SJSA1 (cell line): ENCODE results near the gene REPS2. TPM values are rescaled to one million over a fixed set of nuclear protein-coding genes. Genes with fewer than 3 reads are reported as not detected.
"Not testable (repeated sequence)": the region's sequence is repeated elsewhere in the genome, so short reads cannot be mapped to it uniquely, and the experiment has no call there.

Experiments
- DNase-seq, 2 experiments: peaks; one replicate each; pipeline ENCODE4 v3.0.0-alpha.2; 2015 to 2020; ENCODE audit warnings: low spot score in 2 of 2, low read depth in 1 of 2
- H3K27ac ChIP-seq: fragments of 250-450 bp; sonication (Bioruptor Pico); 2 replicates; pipeline ENCODE4 v1.5.1; 2020; ENCODE audit warnings: mild to moderate bottlenecking, moderate library complexity
- H3K27me3 ChIP-seq: fragments of 250-450 bp; sonication (Bioruptor Pico); replicated peaks from 2 replicates; pipeline ENCODE4 v1.5.1; 2020; ENCODE audit warnings: mild to moderate bottlenecking, moderate library complexity
- H3K36me3 ChIP-seq: fragments of 250-450 bp; sonication (Bioruptor Pico); 2 replicates; pipeline ENCODE4 v1.5.1; 2020; ENCODE audit warnings: mild to moderate bottlenecking
- H3K4me1 ChIP-seq: fragments of 250-450 bp; sonication (Bioruptor Pico); replicated peaks from 2 replicates; pipeline ENCODE4 v1.6.1; 2021; ENCODE audit warnings: mild to moderate bottlenecking
- H3K4me3 ChIP-seq: fragments of 250-450 bp; sonication (Bioruptor Pico); 2 replicates; pipeline ENCODE4 v1.5.1; 2020; ENCODE audit warnings: mild to moderate bottlenecking
- H3K9me3 ChIP-seq: fragments of 250-450 bp; sonication (Bioruptor Pico); replicated peaks from 2 replicates; pipeline ENCODE4 v1.5.1; 2020; ENCODE audit warnings: mild to moderate bottlenecking
- total RNA-seq: library from RNA; depleted of rRNA; stranded (reverse); fragments of >200 nt; shearing (Covaris generic); gene quantifications from 2 replicates; pipeline ENCODE4 v1.2.3, GENCODE V29; 2014

REPS2 gene
- total RNA-seq, 1 experiment from 2014 or later: 1.8 TPM

GRCh38 chrX:16931855-16932575 is 14.4 kb upstream of the REPS2 start:
- Histone ChIP-seq H3K27me3 (no peaks in the 10 kb centered on the region), H3K27ac (no peak overlapping the region), H3K4me1 (no peaks in the 10 kb centered on the region), H3K9me3 (no peaks in the 10 kb centered on the region), H3K4me3 (no peak overlapping the region), H3K36me3 (no peaks in the 10 kb centered on the region)
- no peak for DNase-seq

GRCh38 chrX:16934185-16934584 is 12.3 kb upstream of the REPS2 start:
- Histone ChIP-seq H3K36me3 (no peaks in the 10 kb centered on the region), H3K27ac (no peak overlapping the region)

GRCh38 chrX:16946971-16947562 is 609 bp downstream of the REPS2 start:
- H3K4me3 ChIP-seq: peak overlapping the region; percentile 46
- no peak overlapping the region for H3K27ac ChIP-seq
- no peaks in the 10 kb centered on the region for H3K27me3 ChIP-seq
- no peak for DNase-seq
- H3K9me3 ChIP-seq: no peaks in the 10 kb centered on the region
- no peaks in the 10 kb centered on the region for H3K36me3 ChIP-seq
- peaks cover 5% of the 10 kb centered on the region for H3K4me1 ChIP-seq

More at GRCh38 chrX:16934185-16934584, 12.3 kb upstream of the REPS2 start:
- DNase-seq: no peak
- Histone ChIP-seq H3K9me3 (no peaks in the 10 kb centered on the region), H3K4me3 (no peak overlapping the region), H3K4me1 (no peaks in the 10 kb centered on the region), H3K27me3 (no peaks in the 10 kb centered on the region)

- no peak for DNase-seq
- H3K36me3 ChIP-seq: no peaks in the 10 kb centered on the region
- no peak overlapping the region for H3K4me3 ChIP-seq
- H3K27me3 ChIP-seq: no peaks in the 10 kb centered on the region
- H3K27ac ChIP-seq: no peak overlapping the region
- H3K9me3 ChIP-seq: no peaks in the 10 kb centered on the region
- H3K4me1 ChIP-seq: peaks cover 9% of the 10 kb centered on the region
These were observed 4.0 kb downstream of the REPS2 start for GRCh38 chrX:16950423-16950822.

- no peak overlapping the region for H3K4me3 ChIP-seq
- H3K4me1 ChIP-seq: peaks cover 4% of the 10 kb centered on the region; the same call in 1 of the 2 replicates
- no peaks in the 10 kb centered on the region for H3K9me3 ChIP-seq
- DNase-seq: peak in 1 of 2 experiments; percentile 36
- no peaks in the 10 kb centered on the region for H3K27me3 ChIP-seq
- H3K27ac ChIP-seq: no peak overlapping the region
- H3K36me3 ChIP-seq: no peaks in the 10 kb centered on the region
These were observed 7.3 kb downstream of the REPS2 start for GRCh38 chrX:16953606-16954211.

- Histone ChIP-seq H3K9me3 (no peaks in the 10 kb centered on the region), H3K27me3 (no peaks in the 10 kb centered on the region), H3K27ac (no peak overlapping the region), H3K4me3 (no peak overlapping the region), H3K4me1 (peaks cover 4% of the 10 kb centered on the region; the same call in 1 of the 2 replicates), H3K36me3 (no peaks in the 10 kb centered on the region)
- no peak for DNase-seq
These were observed 11.3 kb downstream of the REPS2 start for GRCh38 chrX:16957751-16958150.

- H3K4me1 ChIP-seq: no peaks in the 10 kb centered on the region; the same call in 1 of the 2 replicates
- H3K4me3 ChIP-seq: no peak overlapping the region
- no peak for DNase-seq
- H3K36me3 ChIP-seq: no peaks in the 10 kb centered on the region
- no peaks in the 10 kb centered on the region for H3K9me3 ChIP-seq
- H3K27me3 ChIP-seq: no peaks in the 10 kb centered on the region
- no peak overlapping the region for H3K27ac ChIP-seq
These were observed 11.9 kb downstream of the REPS2 start for GRCh38 chrX:16958356-16958755.

- H3K4me1 ChIP-seq, H3K27me3 ChIP-seq, H3K9me3 ChIP-seq, H3K4me3 ChIP-seq, DNase-seq, H3K27ac ChIP-seq, H3K36me3 ChIP-seq: not testable (repeated sequence)
These were observed 16.2 kb downstream of the REPS2 start for GRCh38 chrX:16962661-16963060.

- Histone ChIP-seq H3K4me1 (no peaks in the 10 kb centered on the region), H3K27me3 (no peaks in the 10 kb centered on the region), H3K36me3 (no peaks in the 10 kb centered on the region), H3K4me3 (no peak overlapping the region), H3K9me3 (no peaks in the 10 kb centered on the region), H3K27ac (no peak overlapping the region)
- no peak for DNase-seq
These were observed 16.8 kb downstream of the REPS2 start for GRCh38 chrX:16963216-16963615.

- H3K4me1 ChIP-seq, H3K36me3 ChIP-seq, H3K27ac ChIP-seq, H3K4me3 ChIP-seq, DNase-seq, H3K27me3 ChIP-seq, H3K9me3 ChIP-seq: not testable (repeated sequence)
These were observed 18.5 kb downstream of the REPS2 start for GRCh38 chrX:16964976-16965375.

- Histone ChIP-seq H3K36me3 (no peaks in the 10 kb centered on the region), H3K9me3 (no peaks in the 10 kb centered on the region), H3K27ac (no peak overlapping the region), H3K4me1 (no peaks in the 10 kb centered on the region), H3K4me3 (no peak overlapping the region), H3K27me3 (no peaks in the 10 kb centered on the region)
- DNase-seq: no peak
These were observed 20.4 kb downstream of the REPS2 start for GRCh38 chrX:16966752-16967448.

- H3K27me3 ChIP-seq, H3K4me1 ChIP-seq, H3K4me3 ChIP-seq, H3K27ac ChIP-seq, DNase-seq, H3K36me3 ChIP-seq, H3K9me3 ChIP-seq: not testable (repeated sequence)
These were observed 22.3 kb downstream of the REPS2 start for GRCh38 chrX:16968753-16969152.

- Histone ChIP-seq H3K36me3 (no peaks in the 10 kb centered on the region), H3K27ac (no peak overlapping the region)
- DNase-seq: peak in 1 of 2 experiments; percentile 9
These were observed 24.5 kb downstream of the REPS2 start for GRCh38 chrX:16970977-16971376.

GRCh38 chrX:16971694-16972093 is 25.2 kb downstream of the REPS2 start:
- no peaks in the 10 kb centered on the region for H3K4me1 ChIP-seq
- no peak for DNase-seq
- H3K27ac ChIP-seq: no peak overlapping the region
- no peaks in the 10 kb centered on the region for H3K36me3 ChIP-seq
- H3K4me3 ChIP-seq: no peak overlapping the region
- H3K27me3 ChIP-seq: no peaks in the 10 kb centered on the region
- no peaks in the 10 kb centered on the region for H3K9me3 ChIP-seq

More at GRCh38 chrX:16970977-16971376, 24.5 kb downstream of the REPS2 start:
- Histone ChIP-seq H3K4me3 (no peak overlapping the region), H3K9me3 (no peaks in the 10 kb centered on the region), H3K27me3 (no peaks in the 10 kb centered on the region), H3K4me1 (no peaks in the 10 kb centered on the region)
